ENCODE results near the gene BMAL1. TPM values are rescaled to one million over a fixed set of nuclear protein-coding genes. Genes with fewer than 3 reads are reported as not detected.

Gene BMAL1
- polyA plus RNA-seq, 4 donors: 10.6 to 13.7 (median 11.5) TPM

- no peak for DNase-seq (ENCODE audit: low read depth in 4 of 4, low spot score in 3 of 4)
Measured at GRCh38 chr11:13290221-13290980, 12.8 kb downstream of the BMAL1 start.

- no peak for DNase-seq (ENCODE audit: low read depth in 4 of 4, low spot score in 3 of 4)
Measured at GRCh38 chr11:13291361-13291760, 13.8 kb downstream of the BMAL1 start.

GRCh38 chr11:13291800-13292199 is 14.2 kb downstream of the BMAL1 start:
- DNase-seq (ENCODE audit: low read depth in 4 of 4, low spot score in 3 of 4): no peak

- no peak for DNase-seq (ENCODE audit: low read depth in 4 of 4, low spot score in 3 of 4)
Measured at GRCh38 chr11:13292970-13293369, 15.4 kb downstream of the BMAL1 start.

- no peak for DNase-seq (ENCODE audit: low read depth in 4 of 4, low spot score in 3 of 4)
Measured at GRCh38 chr11:13294178-13294577, 16.6 kb downstream of the BMAL1 start.

GRCh38 chr11:13294771-13295579 is 17.4 kb downstream of the BMAL1 start:
- DNase-seq (ENCODE audit: low read depth in 4 of 4, low spot score in 3 of 4): no peak

GRCh38 chr11:13297308-13297916 is 19.8 kb downstream of the BMAL1 start:
- no peak for DNase-seq (ENCODE audit: low read depth in 4 of 4, low spot score in 3 of 4)

- DNase-seq (ENCODE audit: low read depth in 4 of 4, low spot score in 3 of 4): no peak
Measured at GRCh38 chr11:13297917-13298356, 20.3 kb downstream of the BMAL1 start.

GRCh38 chr11:13298765-13299164 is 21.2 kb downstream of the BMAL1 start:
- no peak for DNase-seq (ENCODE audit: low read depth in 4 of 4, low spot score in 3 of 4)

GRCh38 chr11:13301522-13301921 is 23.9 kb downstream of the BMAL1 start:
- DNase-seq (ENCODE audit: low read depth in 4 of 4, low spot score in 3 of 4): no peak

- no peak for DNase-seq (ENCODE audit: low read depth in 4 of 4, low spot score in 3 of 4)
Measured at GRCh38 chr11:13302420-13302958, 24.9 kb downstream of the BMAL1 start.

GRCh38 chr11:13303668-13304649 is 26.4 kb downstream of the BMAL1 start:
- DNase-seq (ENCODE audit: low read depth in 4 of 4, low spot score in 3 of 4): no peak

- no peak for DNase-seq (ENCODE audit: low read depth in 4 of 4, low spot score in 3 of 4)
Measured at GRCh38 chr11:13304655-13305335, 27.2 kb downstream of the BMAL1 start.

- DNase-seq (ENCODE audit: low read depth in 4 of 4, low spot score in 3 of 4): no peak
Measured at GRCh38 chr11:13308704-13309103, 31.1 kb downstream of the BMAL1 start.

GRCh38 chr11:13309156-13309555 is 31.6 kb downstream of the BMAL1 start:
- no peak for DNase-seq (ENCODE audit: low read depth in 4 of 4, low spot score in 3 of 4)

- DNase-seq (ENCODE audit: low read depth in 4 of 4, low spot score in 3 of 4): no peak
Measured at GRCh38 chr11:13310443-13310842, 32.9 kb downstream of the BMAL1 start.

- no peak for DNase-seq (ENCODE audit: low read depth in 4 of 4, low spot score in 3 of 4)
Measured at GRCh38 chr11:13311570-13311969, 34.0 kb downstream of the BMAL1 start.

- DNase-seq (ENCODE audit: low read depth in 4 of 4, low spot score in 3 of 4): no peak
Measured at GRCh38 chr11:13313005-13313819, 35.6 kb downstream of the BMAL1 start.

All from left renal pelvis (tissue), 4 donors.